Bronchial epithelial cell (primary cell): Measurements from ENCODE around the gene ASCC3. TPM values are rescaled to one million over a fixed set of nuclear protein-coding genes. Genes with fewer than 3 reads are reported as not detected.
A peak's percentile ranks its signal among the peaks of the same experiment; 100 is the strongest.

Experiments
- DNase-seq: peaks from one replicate; pipeline ENCODE4 v3.0.0-alpha.2; 2010; ENCODE audit warnings: low read depth
- FAIRE-seq: peaks from 2 replicates; lab custom pipeline; 2011; peaks lifted over from hg19 to GRCh38; lab: Jason Lieb, UNC
- H3K27me3 ChIP-seq: 2 replicates; pipeline ENCODE4 v1.5.1; 2011; ENCODE audit warnings: low read length; ENCODE audit not compliant: control insufficient read depth, insufficient read depth
- H3K36me3 ChIP-seq: 2 replicates; pipeline ENCODE4 v1.5.1; 2011; ENCODE audit warnings: low read length; ENCODE audit not compliant: control insufficient read depth, insufficient read depth
- H3K4me3 ChIP-seq: 2 replicates; pipeline ENCODE4 v1.5.1; 2011; ENCODE audit warnings: mild to moderate bottlenecking, low read depth, low read length, control low read depth
- total RNA-seq: library from RNA; depleted of rRNA; stranded (reverse); fragments of >200 nt; gene quantifications from 2 replicates; pipeline ENCODE4 v1.2.1, GENCODE V29; 2014
- TF ChIP-seq, protein P1 (sequence below): IDR thresholded peaks from 2 replicates; pipeline ENCODE4 v1.5.1; 2011; ENCODE audit warnings: mild to moderate bottlenecking, moderate library complexity, low read length, control low read depth, inconsistent platforms; ENCODE audit not compliant: insufficient read depth, severe bottlenecking

Gene ASCC3
- total RNA-seq, 1 donor from 2014 or later: 52.7 TPM

- FAIRE-seq (no peak), DNase-seq (peak; percentile 37)
- no peaks in the 10 kb centered on the region for H3K27me3 ChIP-seq
- TF ChIP-seq, protein P1, sequence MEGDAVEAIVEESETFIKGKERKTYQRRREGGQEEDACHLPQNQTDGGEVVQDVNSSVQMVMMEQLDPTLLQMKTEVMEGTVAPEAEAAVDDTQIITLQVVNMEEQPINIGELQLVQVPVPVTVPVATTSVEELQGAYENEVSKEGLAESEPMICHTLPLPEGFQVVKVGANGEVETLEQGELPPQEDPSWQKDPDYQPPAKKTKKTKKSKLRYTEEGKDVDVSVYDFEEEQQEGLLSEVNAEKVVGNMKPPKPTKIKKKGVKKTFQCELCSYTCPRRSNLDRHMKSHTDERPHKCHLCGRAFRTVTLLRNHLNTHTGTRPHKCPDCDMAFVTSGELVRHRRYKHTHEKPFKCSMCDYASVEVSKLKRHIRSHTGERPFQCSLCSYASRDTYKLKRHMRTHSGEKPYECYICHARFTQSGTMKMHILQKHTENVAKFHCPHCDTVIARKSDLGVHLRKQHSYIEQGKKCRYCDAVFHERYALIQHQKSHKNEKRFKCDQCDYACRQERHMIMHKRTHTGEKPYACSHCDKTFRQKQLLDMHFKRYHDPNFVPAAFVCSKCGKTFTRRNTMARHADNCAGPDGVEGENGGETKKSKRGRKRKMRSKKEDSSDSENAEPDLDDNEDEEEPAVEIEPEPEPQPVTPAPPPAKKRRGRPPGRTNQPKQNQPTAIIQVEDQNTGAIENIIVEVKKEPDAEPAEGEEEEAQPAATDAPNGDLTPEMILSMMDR: no peak
- H3K4me3 ChIP-seq: no peak overlapping the region
- H3K36me3 ChIP-seq: peaks cover 1% of the 10 kb centered on the region
Observed at GRCh38 chr6:100780648-100781047, 100.5 kb downstream of the ASCC3 start.

- Histone ChIP-seq H3K27me3 (no peaks in the 10 kb centered on the region), H3K36me3 (no peaks in the 10 kb centered on the region), H3K4me3 (no peak overlapping the region)
- FAIRE-seq (no peak), DNase-seq (peak; percentile 17)
- TF ChIP-seq, protein P1: no peak
Observed at GRCh38 chr6:100775667-100776066, 105.5 kb downstream of the ASCC3 start.

GRCh38 chr6:100774681-100775080 lies 106.4 kb downstream of the ASCC3 start:
- no peaks in the 10 kb centered on the region for H3K36me3 ChIP-seq
- H3K27me3 ChIP-seq: no peaks in the 10 kb centered on the region
- FAIRE-seq: no peak
- no peak overlapping the region for H3K4me3 ChIP-seq
- TF ChIP-seq, protein P1: no peak
- peak; percentile 78 for DNase-seq

GRCh38 chr6:100768816-100769351 lies 112.2 kb downstream of the ASCC3 start:
- TF ChIP-seq, protein P1: no peak
- no peak for DNase-seq
- no peak for FAIRE-seq
- Histone ChIP-seq H3K36me3 (no peaks in the 10 kb centered on the region), H3K27me3 (no peaks in the 10 kb centered on the region), H3K4me3 (no peak overlapping the region)

DNA sequence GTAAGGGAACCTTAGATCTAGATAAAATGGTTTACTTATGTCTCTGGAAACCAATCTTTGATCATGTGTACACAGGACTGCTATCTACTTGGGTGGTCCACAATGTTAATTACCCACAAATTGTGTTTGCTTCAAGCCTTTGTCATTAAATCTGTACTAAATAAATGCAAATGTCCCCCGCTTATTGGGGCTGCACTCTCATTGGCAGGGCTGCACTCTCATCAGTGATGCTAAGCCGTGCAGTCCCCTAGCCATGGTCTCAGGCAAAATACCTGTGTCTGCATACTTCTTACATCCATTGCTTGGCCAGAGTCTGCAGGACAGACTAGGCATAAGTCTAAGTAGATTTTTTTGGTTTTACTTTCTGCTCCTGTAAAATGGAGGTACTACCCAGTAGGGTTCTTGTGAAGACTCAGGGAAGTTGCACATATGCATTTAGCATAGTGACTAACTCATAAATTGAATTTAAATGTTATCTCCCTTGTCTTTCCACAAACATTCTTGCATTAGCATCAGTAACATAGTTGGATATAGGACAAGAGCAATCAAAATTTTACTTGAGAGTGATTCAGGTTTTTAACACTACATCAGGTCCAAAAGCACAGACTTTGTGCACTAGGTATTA lies 117.4 kb downstream of the ASCC3 start:
- Histone ChIP-seq H3K27me3 (no peaks in the 10 kb centered on the region), H3K4me3 (no peak overlapping the region), H3K36me3 (peaks cover 2% of the 10 kb centered on the region)
- DNase-seq: no peak
- TF ChIP-seq, protein P1: no peak
- FAIRE-seq: no peak
